HG03457 (cell line): ENCODE results near the gene GPT2.
A peak's percentile ranks its signal among the peaks of the same experiment; 100 is the strongest.

Experiments used
- ATAC-seq: cut with Tn5 transposase; IDR thresholded peaks from one replicate; pipeline ENCODE4 v1.9.1; 2021; ENCODE audit warnings: moderate number of reproducible peaks; ENCODE audit not compliant: unreplicated experiment

The GPT2 gene

DNA sequence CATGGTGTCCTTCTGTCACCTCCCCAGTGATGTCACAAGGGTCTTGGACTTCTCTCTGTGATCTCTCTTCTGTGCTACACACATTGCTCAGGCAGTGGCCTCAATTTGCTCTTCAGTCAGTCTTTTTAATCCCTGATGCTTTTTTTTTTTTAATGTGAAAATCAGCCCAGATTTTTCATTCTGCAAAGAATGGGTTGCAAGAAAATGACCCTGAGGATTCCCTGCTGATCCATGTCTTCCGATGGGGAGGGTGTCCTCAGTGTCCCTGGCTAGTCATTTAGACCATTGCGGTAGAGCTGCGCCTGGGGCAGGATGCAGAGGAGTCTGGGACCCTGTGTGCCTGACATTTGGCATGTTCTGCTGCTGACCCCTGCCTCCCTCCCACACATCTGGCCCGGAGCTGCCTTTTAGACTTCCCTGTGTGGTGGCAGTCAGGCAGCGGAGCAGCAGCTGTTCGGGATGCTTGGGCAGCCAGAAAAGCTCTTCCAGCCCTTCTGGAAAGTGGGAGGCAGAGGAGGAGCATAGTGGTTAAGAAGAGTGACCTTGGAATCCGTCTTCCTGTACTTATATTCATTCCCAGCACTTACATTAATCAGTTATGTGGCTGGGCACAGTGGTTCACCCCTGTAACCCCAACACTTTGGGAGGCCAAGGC, 12.3 kb downstream of the GPT2 start:
- ATAC-seq: no peak

DNA sequence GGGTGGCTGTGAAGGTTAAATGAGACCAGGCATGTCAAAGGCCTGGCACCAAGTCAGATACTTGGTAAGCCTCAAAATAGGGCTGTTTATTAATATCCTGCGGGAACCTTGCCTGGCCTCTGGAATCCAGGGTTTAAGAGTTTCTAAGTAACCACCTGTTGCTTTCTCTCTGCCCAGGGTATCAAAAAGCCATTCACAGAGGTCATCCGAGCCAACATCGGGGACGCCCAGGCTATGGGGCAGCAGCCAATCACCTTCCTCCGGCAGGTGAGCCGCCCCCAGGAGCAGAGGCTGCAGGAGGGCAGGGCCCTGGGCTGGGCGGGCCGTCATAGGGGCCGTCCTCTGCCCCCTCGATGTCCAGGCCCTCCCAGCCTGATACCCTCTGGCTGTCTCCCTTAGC, 13.3 kb downstream of the GPT2 start:
- no peak for ATAC-seq

DNA sequence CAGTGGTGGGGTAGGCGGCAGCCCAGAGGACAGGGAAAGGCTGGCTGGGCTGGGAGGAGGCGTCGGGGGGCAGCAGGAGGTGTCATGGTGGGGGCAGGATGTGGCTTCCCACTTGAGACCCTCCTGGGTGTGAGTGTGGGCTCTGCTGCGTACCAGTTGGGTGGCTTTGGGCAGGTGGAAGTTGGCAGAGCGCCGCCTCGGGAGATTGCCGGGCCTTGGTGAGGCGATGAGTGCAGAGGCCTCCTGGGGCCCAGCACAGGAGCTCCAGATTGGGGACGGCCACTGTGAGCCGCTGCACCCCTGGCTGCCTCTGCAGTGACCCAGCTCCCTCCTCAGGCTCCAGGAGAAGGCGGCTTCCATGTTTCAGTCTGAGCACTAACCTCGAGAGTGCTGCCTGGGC, 13.8 kb downstream of the GPT2 start:
- no peak for ATAC-seq

DNA sequence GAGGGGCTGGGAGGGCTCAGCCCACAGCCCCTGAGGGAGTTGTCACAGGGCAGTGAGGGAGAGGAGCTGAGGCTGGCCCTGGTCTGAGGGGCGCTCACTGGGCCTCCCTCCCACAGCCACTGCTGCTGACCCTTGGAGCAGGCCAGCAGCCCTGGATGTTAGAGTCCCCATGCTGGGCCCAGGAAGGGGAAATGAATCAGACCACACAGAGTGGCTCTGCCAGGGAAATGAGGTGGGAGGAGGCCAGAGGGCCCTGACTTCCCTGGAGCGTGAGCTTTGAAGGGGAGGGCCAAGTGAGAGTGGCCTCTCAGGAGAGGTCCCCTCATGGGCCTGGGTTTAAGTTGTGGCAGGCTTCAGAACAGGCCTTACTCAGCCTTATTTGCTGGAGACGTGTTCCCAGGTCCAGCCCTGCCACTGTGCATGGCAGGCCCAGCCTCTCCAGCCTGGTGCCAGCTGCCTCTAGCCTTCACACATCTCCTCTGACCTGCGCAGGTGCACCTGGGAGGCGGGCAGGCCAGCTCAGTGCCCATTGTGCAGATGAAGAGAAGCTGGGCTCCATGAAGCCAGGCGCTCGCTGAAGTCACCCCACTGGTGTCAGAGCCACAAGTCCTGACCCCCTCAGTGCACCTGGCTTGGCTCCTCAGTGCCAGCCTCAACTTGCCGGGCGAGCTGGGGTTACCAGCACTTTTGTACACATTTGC, 15.4 kb downstream of the GPT2 start:
- no peak for ATAC-seq

DNA sequence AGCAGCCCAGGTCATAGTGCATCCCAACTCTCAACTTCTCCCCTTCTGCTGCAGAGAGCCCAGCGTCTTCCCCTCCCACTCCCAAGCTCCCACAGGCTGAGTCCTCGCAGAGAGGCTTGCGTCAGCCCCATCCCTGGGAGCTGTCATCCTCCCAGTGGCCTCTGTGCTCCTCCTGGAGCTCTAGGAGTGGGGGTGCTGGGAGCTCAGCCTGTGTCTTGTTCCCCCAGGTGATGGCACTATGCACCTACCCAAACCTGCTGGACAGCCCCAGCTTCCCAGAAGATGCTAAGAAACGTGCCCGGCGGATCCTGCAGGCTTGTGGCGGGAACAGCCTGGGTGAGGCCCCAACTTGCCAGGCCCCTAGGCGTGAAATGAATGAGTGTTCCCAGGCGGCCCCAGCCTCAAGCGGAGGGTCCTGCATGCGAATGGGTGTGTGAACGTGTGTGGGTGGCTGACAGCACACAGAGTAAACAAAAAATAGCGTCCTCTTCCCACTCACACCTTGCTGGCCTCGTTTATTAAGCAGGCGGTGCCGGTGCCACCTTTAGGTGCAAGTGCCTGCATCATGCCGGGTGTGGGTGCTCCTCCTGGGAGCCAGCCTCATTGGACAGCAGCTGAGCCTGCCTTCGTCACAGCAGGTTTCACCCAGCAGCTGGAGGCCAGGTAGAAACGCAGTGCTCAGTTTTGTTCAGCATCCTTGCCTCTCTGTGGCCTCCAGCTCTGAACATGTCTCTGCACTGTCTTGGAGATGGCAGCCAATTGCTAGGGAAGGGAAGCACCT, 16.5 kb downstream of the GPT2 start:
- no peak for ATAC-seq

DNA sequence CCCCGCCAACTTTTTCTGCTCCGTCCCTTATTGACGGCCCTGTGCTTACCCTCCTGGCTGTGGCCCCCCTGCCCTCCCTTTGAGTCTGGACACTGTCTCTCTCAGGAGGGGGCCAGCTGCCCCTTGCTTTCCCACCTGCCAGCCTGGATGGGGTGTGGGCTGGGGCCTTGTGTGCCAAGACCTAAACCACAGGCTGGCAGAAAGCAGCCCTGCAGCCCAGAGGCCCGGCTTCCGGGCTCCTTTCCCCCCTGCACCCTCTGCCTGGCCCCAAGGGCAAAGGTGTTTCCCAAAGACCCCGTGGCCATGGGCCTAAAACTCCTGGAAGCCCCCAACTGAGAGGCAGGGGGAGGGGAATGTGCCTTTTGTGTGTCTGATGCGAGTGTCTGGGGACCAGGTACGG, 17.5 kb downstream of the GPT2 start:
- ATAC-seq: no peak

DNA sequence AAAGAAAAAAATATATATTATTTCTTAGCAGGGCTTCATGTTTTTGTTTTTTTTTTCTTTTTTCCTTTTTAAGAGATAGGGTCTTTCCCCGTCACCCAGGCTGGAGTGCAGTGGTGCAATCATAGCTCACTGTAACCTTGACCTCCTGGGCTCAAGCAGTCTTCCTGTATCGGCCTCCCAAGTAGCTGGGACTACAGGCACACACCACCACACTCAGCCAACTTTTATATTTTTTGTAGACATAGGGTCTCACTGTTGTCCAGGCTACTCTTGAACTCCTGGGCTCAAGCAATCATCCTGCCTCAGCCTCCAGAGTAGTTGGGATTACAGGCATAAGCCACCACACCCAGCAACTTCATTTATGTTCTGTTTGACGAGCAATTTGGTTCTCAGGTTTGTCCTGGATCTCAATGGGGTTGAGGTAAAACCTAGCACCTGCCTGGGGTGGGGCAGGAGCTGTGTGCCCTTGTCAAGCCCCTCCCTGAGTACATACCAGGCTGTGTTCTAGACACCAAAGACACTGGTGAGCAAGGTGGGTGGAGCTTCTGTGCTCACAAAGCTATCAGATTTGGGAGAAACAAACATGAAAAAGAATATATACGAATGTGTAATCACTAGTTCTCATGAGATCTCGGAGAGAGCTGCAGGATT, 19.2 kb downstream of the GPT2 start:
- ATAC-seq: no peak

DNA sequence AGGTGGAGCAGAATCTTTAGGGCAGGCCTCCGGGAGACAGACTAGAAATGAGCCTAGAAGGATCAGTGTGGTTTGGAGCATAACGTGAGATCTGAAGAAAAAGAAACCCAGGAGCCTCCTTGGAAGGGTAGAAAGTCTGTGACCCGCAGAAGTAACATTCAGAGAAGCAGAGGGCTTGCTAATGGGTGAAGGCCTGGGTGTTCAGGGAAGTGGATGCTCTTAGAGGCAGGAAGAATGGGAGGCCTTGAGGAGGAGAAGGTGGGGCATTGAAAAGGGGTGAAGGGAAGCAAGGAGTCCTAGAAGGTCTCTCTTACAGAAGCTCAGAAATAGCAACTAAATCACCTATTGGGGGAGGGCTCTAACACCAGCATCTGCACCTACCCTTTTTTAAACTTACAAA, 20.3 kb downstream of the GPT2 start:
- ATAC-seq: no peak

DNA sequence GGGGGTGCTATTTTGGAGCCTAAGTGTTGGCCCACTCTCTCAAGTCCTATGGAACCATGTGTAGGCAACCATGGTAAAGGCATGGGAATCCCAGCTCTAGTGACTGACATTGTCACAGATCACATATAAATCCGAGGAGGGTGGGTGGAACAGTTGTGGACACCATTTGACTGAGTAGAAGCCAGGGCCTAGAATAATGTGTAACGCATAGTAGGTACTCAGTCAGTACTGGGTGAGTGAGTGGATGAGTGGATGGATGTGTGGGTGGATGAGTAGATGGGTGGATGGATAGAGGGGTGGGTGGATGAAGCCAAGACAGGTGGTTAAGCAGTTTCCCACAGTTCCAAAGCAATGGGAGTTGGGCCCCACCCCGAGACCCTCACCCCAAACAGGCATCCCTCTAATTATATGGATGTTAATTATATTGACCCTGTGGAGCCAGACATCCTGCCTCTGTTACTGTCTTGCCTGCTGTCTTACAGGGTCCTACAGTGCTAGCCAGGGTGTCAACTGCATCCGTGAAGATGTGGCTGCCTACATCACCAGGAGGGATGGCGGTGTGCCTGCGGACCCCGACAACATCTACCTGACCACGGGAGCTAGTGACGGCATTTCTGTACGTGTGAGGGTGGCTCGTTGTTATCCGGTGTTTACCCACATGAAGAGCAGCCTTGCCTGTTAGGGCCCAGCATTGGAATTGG, 22.3 kb downstream of the GPT2 start:
- no peak for ATAC-seq

DNA sequence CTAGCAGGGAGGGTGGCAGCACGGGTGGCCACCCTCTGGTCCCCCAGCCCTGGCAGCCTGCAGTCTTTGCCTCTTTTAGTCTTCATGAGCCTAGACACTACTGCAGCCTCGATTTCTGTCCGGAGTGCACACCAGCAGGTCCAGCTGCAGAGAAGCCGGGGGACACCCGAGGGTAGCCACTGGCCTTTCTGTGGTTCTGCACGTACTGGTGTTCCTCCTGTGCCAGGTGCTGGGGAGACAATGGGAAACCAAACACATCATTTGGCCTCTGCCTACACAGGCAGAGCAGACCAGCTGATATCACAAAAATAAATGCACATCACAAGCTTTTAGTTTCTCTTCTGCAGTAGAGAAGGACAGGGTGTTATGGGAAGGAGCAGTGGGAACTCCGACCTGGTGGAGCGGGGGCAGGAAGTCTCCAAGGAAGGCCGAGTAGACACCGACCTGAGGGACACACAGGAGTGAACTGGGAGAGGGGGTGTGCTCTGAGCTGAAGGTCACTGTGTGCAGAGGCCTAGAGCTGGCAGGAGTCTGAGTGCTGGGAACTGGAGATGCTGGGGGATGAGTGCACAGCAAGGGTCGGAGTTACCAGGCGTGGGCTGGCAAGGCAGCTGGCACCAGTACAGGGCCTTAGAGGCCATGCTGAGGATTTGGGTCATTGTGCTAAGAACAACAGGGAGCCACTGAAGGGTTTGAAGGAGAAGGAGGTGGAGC, 23.1 kb downstream of the GPT2 start:
- no peak for ATAC-seq

DNA sequence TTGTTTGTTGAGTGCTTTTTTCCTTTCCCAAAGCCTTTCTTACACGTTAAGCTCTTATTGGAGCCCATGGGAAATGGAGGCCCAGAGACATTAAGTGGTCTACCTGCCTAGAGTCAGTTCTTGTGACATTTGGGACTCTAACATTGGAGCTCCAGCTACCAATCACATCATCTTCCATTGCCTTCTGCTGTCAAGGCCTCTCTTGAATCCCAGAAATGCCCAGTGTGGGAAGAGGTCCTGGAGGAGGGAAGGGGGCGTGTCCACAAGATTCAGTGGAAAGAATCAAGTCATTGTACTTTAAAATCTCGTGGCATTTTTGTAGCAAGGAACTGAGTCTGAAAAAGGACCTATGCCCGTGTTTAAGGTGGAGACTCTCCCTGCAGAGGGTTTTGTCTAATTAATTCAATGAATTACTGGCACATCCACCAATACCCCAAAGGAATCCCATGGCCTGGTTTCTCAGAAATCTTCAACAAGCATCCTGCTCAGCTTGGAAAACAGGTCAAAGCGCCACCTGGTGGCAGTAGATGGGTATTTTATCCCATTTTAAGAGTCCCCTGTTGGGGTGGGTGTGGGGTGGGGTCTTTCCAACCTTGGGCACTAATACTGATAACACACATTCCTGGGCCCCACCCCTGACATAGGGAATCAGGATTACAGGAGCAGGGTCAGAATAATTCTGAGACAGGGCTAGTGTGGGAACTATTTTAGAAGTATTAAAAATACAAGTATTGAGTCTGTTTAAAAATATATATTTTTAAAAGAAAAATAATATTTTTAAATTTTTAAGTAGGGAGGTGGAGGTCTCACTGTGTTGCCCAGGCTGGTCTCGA, 24.6 kb downstream of the GPT2 start:
- ATAC-seq: no peak

DNA sequence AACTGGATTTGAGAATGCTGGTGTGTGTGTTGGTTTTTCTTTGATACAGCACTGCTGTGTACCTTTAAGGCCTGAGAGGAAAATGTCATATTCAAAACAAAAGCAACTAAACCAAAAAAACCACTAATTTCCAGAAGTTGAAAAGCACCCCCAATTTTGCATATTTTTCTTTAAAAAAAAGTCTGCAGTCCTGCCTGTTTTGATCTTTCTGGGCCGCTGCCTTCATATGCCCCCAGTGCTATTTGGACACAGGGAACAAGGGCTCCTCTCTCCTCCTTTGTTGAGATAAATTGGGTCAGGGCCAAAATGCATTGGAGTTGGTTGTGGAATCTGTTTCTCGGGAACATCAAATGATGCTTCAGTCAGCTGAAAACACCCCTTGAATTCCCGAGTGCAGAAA, 26.9 kb downstream of the GPT2 start:
- ATAC-seq: peak; percentile 54

DNA sequence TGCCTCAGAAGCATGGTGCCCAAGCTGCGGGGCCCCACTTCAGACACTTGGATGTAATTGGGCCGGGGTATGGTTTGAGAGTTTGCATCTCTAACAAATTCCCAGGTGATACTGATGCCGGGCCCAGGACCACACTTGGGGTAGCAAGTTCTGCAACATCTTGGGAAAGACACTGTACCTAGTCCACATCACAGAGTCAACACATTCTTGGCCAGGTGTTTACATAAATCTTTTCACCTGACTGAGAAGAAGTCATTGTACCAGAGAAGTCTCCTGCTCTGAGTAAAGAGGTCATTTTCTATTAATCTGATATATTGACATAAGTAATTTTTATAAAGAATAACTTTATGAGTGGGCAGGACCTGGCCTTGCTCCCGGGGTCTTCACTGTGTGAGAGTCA, 27.5 kb downstream of the GPT2 start:
- ATAC-seq: no peak

DNA sequence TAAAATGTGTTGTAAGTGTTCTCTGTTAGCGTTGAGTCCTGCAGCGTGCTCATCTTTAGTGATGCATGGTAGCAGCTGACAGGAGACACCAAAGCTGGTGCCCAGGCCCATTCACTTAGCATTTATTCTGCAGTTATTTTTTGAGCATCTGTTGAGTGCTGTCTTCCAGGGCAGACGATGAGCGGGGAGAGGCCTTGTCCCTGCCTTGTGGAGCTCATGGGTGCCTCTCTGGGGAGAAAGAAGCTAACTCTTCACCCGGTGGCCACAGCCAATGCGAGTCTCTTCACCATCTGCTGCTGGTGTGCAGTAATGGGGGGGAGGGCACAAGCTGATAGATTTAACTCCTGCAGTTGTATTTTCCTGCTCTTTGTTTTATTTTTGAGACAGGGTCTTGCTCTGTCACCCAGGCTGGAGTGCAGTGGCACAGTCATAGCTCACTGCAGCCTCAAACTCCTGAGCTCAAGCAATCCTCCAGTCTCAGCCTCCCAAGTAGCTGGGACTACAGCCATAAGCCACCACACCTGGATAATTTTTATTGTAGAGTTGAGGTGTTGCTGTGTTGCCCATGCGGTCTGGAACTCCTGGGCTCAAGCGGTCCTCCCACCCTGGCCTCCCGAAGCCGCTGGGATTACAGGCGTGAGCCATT, 30.5 kb downstream of the GPT2 start:
- ATAC-seq: no peak

DNA sequence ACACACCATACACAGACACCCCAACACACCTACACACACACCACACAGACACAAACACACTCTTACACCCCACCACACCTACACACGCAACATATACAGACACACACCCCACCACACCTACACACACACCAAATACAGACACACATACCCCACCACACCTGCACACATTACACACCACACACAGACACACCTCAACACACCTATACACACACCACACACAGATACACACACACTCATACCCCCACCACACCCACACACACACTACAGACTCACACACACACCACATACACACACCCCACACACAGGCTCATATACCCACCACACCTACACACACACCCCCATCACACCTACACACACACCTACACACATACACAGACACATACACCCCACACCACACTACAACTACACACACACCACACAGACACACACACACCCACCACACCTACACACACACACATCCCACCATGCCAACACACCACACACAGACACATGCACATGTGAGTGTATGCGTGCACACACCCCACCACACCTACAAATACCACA, 31.4 kb downstream of the GPT2 start:
- ATAC-seq: no peak

DNA sequence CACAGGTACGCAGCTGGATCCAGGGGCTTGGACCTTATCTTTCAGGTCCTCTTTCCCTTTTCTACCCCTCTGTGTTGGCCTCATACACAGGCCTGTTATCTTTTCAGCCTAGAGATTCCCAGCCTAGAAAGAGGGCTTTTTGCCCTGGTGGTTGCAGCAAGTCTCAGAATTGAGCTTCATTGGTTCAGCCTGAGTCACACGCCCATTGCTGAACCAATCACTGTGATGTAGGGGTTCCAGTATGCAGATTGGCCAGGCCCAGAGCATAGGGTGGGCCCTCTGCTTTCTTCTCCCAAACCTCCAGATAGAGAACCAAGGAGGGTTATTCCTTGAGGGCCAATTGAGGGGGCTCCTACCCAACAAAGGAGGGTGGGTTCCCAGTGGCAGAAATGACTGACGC, 32.8 kb downstream of the GPT2 start:
- no peak for ATAC-seq

DNA sequence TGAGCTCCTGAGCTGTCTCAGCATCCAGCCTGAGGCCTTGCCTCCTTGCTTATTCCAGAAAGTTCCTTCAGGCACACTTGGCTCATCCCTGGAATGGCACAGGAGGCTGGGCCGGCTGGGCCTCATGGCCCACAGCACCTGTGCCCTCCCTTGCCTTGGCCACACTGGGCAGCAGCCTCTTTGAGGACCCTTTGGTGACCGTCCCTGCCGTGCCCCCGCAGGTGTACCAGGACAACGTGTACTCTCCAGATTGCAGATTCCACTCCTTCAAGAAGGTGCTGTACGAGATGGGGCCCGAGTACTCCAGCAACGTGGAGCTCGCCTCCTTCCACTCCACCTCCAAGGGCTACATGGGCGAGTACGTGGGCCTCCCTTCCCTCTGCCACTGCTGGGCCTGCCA, 34.2 kb downstream of the GPT2 start:
- ATAC-seq: no peak

DNA sequence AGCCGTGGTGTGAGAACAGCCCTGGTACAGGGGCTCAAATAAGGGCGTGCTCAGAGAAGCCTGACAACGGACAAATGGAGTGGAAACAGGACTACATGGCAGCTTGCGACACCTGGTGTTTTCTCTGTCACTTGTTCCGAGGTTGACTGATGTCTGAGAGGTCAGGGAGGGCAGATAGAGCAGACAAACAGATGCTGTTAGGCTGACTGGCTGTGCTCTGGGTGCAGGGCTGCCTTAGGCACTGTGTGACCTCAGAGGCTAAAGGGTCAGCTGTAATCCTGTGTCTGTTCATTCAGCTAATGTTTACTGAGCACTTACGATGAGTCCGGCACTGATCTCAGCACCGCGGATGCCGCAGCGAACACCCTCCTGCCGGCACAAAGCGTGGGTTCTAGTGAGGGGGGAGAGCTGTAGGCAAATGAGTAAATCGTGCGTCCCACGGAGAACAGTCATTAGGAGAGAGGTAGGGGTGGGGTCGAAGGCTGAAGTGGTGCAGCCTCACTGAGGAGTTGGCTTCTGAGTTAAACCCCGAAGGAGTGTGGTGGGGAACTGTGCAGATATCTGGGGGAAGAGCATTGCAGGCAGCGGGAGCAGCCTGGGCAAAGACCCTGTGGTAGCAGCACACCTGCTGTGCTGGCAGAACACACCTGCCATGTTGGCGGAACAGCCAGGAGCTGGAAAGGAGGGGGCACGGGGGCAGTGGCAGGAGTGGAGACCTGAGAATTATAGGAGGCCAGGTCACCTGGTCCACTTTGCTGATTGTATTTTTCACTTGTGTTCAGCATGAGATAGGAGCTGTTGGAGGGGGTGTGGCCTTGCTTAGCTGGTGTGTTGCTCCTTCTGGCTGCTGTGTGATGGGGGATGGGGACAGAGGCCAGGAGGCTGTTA, 35.0 kb downstream of the GPT2 start:
- ATAC-seq: peak; percentile 83
